ENCODE results near the gene APOA1. TPM values are rescaled to one million over a fixed set of nuclear protein-coding genes. Genes with fewer than 3 reads are reported as not detected.

The APOA1 gene
- total RNA-seq, 2 experiments from 2014 or later, result 0.47 to 0.77 TPM

DNA sequence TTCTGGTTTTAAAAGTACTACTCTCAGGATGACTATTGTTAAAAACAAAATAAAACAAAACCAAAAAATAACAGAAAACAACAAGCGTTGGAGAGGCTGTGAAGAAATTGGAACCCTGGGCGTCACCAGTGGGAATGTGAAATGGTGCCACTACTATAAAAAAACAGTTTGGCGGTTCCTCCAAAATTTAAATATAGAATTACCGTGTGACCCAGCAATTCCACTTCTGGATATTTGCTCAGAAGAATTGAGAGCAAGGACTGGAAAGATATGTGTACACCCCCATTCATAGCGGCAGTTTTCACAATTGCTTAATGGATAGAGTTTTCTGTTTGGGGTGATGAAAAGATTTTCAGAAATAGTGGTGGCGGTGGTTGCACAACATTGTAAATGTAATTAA, 22.9 kb downstream of the APOA1 start:
- no peaks in the 10 kb centered on the region for H3K9me3 Mint-ChIP-seq
- intact Hi-C loops (cut with DNase I, micrococcal nuclease), result no loop called here
- TF ChIP-seq, protein P1, sequence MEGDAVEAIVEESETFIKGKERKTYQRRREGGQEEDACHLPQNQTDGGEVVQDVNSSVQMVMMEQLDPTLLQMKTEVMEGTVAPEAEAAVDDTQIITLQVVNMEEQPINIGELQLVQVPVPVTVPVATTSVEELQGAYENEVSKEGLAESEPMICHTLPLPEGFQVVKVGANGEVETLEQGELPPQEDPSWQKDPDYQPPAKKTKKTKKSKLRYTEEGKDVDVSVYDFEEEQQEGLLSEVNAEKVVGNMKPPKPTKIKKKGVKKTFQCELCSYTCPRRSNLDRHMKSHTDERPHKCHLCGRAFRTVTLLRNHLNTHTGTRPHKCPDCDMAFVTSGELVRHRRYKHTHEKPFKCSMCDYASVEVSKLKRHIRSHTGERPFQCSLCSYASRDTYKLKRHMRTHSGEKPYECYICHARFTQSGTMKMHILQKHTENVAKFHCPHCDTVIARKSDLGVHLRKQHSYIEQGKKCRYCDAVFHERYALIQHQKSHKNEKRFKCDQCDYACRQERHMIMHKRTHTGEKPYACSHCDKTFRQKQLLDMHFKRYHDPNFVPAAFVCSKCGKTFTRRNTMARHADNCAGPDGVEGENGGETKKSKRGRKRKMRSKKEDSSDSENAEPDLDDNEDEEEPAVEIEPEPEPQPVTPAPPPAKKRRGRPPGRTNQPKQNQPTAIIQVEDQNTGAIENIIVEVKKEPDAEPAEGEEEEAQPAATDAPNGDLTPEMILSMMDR (IDR thresholded peaks at IDR 0.05), result no peak
- Histone ChIP-seq H3K27me3 (ENCODE audit: control insufficient read depth in 1 of 2, insufficient read depth in 2 of 2, low read length in 2 of 2) (no peaks in the 10 kb centered on the region), H3K27ac (ENCODE audit: low read depth in 1 of 2, low read length in 2 of 2) (no peak overlapping the region), H3K9me3 (ENCODE audit: control insufficient read depth in 1 of 2, insufficient read depth in 1 of 2, low read length in 2 of 2) (no peaks in the 10 kb centered on the region), H3K4me1 (ENCODE audit: insufficient read depth, low read length) (no peaks in the 10 kb centered on the region), H3K4me3 (ENCODE audit: low read length) (no peak overlapping the region), H3K36me3 (ENCODE audit: insufficient read depth, low read length) (no peaks in the 10 kb centered on the region)
- H3K36me3 Mint-ChIP-seq (ENCODE audit: low read depth), result no peaks in the 10 kb centered on the region
- CTCF ChIA-PET, result no interaction called here
- no peaks in the 10 kb centered on the region for H3K27me3 Mint-ChIP-seq
- no peak overlapping the region for H3K27ac Mint-ChIP-seq
- H3K4me3 Mint-ChIP-seq, result no peak overlapping the region
- DNase-seq, result no peak
- ATAC-seq (ENCODE audit: poor library complexity), result no peak
- POLR2A ChIA-PET, result no interaction called here
- no peaks in the 10 kb centered on the region for H3K4me1 Mint-ChIP-seq (ENCODE audit: low read depth)

GRCh38 chr11:116813781-116814471, 23.5 kb downstream of the APOA1 start:
- H3K36me3 Mint-ChIP-seq (ENCODE audit: low read depth), result no peaks in the 10 kb centered on the region
- no peak for ATAC-seq (ENCODE audit: poor library complexity)
- no peak overlapping the region for H3K4me3 Mint-ChIP-seq
- Histone ChIP-seq H3K9me3 (ENCODE audit: control insufficient read depth in 1 of 2, insufficient read depth in 1 of 2, low read length in 2 of 2) (no peaks in the 10 kb centered on the region), H3K36me3 (ENCODE audit: insufficient read depth, low read length) (no peaks in the 10 kb centered on the region), H3K27ac (ENCODE audit: low read depth in 1 of 2, low read length in 2 of 2) (no peak overlapping the region), H3K4me3 (ENCODE audit: low read length) (no peak overlapping the region), H3K27me3 (ENCODE audit: control insufficient read depth in 1 of 2, insufficient read depth in 2 of 2, low read length in 2 of 2) (no peaks in the 10 kb centered on the region), H3K4me1 (ENCODE audit: insufficient read depth, low read length) (no peaks in the 10 kb centered on the region)
- POLR2A ChIA-PET, result no interaction called here
- no peak overlapping the region for H3K27ac Mint-ChIP-seq
- DNase-seq, result no peak
- H3K4me1 Mint-ChIP-seq (ENCODE audit: low read depth), result no peaks in the 10 kb centered on the region
- no peaks in the 10 kb centered on the region for H3K9me3 Mint-ChIP-seq
- no peaks in the 10 kb centered on the region for H3K27me3 Mint-ChIP-seq
- intact Hi-C loops (cut with DNase I, micrococcal nuclease), result no loop called here
- CTCF ChIA-PET, result interaction anchor here (1.0 kb wide), 1 partner anchor 23 kb away, joined by 3 read pairs; the partner anchor contains the start of gene APOA5
- TF ChIP-seq, protein P1 (IDR thresholded peaks at IDR 0.05), result no peak

- Mint-ChIP-seq H3K27ac (no peak overlapping the region), H3K36me3 (ENCODE audit: low read depth) (no peaks in the 10 kb centered on the region), H3K4me3 (no peak overlapping the region), H3K27me3 (no peaks in the 10 kb centered on the region), H3K9me3 (no peaks in the 10 kb centered on the region), H3K4me1 (ENCODE audit: low read depth) (no peaks in the 10 kb centered on the region)
- Histone ChIP-seq H3K4me1 (ENCODE audit: insufficient read depth, low read length) (no peaks in the 10 kb centered on the region), H3K36me3 (ENCODE audit: insufficient read depth, low read length) (no peaks in the 10 kb centered on the region), H3K4me3 (ENCODE audit: low read length) (no peak overlapping the region), H3K27ac (ENCODE audit: low read depth in 1 of 2, low read length in 2 of 2) (no peak overlapping the region), H3K9me3 (ENCODE audit: control insufficient read depth in 1 of 2, insufficient read depth in 1 of 2, low read length in 2 of 2) (no peaks in the 10 kb centered on the region), H3K27me3 (ENCODE audit: control insufficient read depth in 1 of 2, insufficient read depth in 2 of 2, low read length in 2 of 2) (no peaks in the 10 kb centered on the region)
- intact Hi-C loops (cut with DNase I, micrococcal nuclease), result no loop called here
- ChIA-PET POLR2A (no interaction called here), CTCF (interaction anchor here (1.0 kb wide), 1 partner anchor 22 kb away, joined by 3 read pairs; the partner anchor contains the start of gene APOA5)
- ATAC-seq (ENCODE audit: poor library complexity) (no peak), DNase-seq (no peak)
- TF ChIP-seq, protein P1 (IDR thresholded peaks at IDR 0.05), result no peak
These were observed 24.3 kb downstream of the APOA1 start for GRCh38 chr11:116813170-116813569.

Measured in CD4-positive, alpha-beta T cell (primary cell).